Stimulated activated CD4-positive, alpha-beta T cell treated with anti-CD3 and anti-CD28 coated beads, Interleukin-12 subunit alpha, Interleukin-12 subunit beta, amount 100 ng/mL, for 24 hours (primary cell): ENCODE measurements around the gene WFIKKN1.

Source experiments
- DNase-seq, 2 experiments: peaks; one replicate each; pipeline ENCODE4 v3.0.0-alpha.2; 2020; ENCODE audit warnings: low read depth in 2 of 2

The WFIKKN1 gene

GRCh38 chr16:674214-674881 is 43.6 kb downstream of the WFIKKN1 start:
- DNase-seq, result no peak

GRCh38 chr16:674968-675883 is 44.4 kb downstream of the WFIKKN1 start, which contains the start of gene RHBDL1:
TSS of gene RHBDL1 (plus strand) at chr16:675671. CDS start at chr16:675791, 120 bp downstream.
- DNase-seq, result no peak

GRCh38 chr16:675884-676564 is 45.2 kb downstream of the WFIKKN1 start:
- no peak for DNase-seq

GRCh38 chr16:676565-676902 is 45.7 kb downstream of the WFIKKN1 start:
- DNase-seq, result no peak

GRCh38 chr16:676913-677312 is 46.1 kb downstream of the WFIKKN1 start:
- DNase-seq, result no peak

- DNase-seq, result no peak
Observed at GRCh38 chr16:677316-678190, 46.8 kb downstream of the WFIKKN1 start.

- no peak for DNase-seq
Observed at GRCh38 chr16:678209-678857, 47.5 kb downstream of the WFIKKN1 start.

- DNase-seq, result no peak
Observed at GRCh38 chr16:678858-679813, 48.4 kb downstream of the WFIKKN1 start.

GRCh38 chr16:679814-680624 is 49.2 kb downstream of the WFIKKN1 start, which contains the start of gene STUB1:
TSS of gene STUB1 (plus strand) at chr16:680410. CDS start at chr16:680526, 116 bp downstream.
- DNase-seq, result peak; percentile 82 to 90

- DNase-seq, result no peak
Observed at GRCh38 chr16:680625-680945, 49.8 kb downstream of the WFIKKN1 start.

GRCh38 chr16:680967-681745 is 50.4 kb downstream of the WFIKKN1 start:
- no peak for DNase-seq

- no peak for DNase-seq
Observed at GRCh38 chr16:681746-682427, 51.1 kb downstream of the WFIKKN1 start.

GRCh38 chr16:682493-683395 is 52.0 kb downstream of the WFIKKN1 start:
- no peak for DNase-seq

- DNase-seq, result no peak
Observed at GRCh38 chr16:683396-684070, 52.7 kb downstream of the WFIKKN1 start.
